Activated CD4-positive, alpha-beta memory T cell treated with anti-CD3 and anti-CD28 coated beads, Interleukin-2, amount 10 ng/mL, durations not matched to agents 7 days and 5 days (primary cell): ENCODE results near the gene ATM. TPM values are rescaled to one million over a fixed set of nuclear protein-coding genes. Genes with fewer than 3 reads are reported as not detected.
"Not testable (repeated sequence)": the region's sequence is repeated elsewhere in the genome, so short reads cannot be mapped to it uniquely, and the experiment has no call there.

Experiments
- CTCF ChIA-PET: fragments of 350-600 bp; sonication (Branson Sonifier 250); formaldehyde crosslinking; loops from one replicate; lab custom pipeline; 2021; ENCODE audit warnings: antibody characterized with exemption, inconsistent platforms; lab: Charles Lee
- POLR2A ChIA-PET: fragments of 350-600 bp; sonication (Branson Sonifier 250); formaldehyde crosslinking; loops from one replicate; lab custom pipeline; 2021; ENCODE audit warnings: antibody characterized with exemption; lab: Charles Lee
- DNase-seq: peaks from one replicate; pipeline ENCODE4 v3.0.0-alpha.2; 2020
- H3K27ac Mint-ChIP-seq: one replicate; pipeline ENCODE4 v1.8.0; 2021; ENCODE audit warnings: mild to moderate bottlenecking, mixed read lengths
- H3K27me3 Mint-ChIP-seq: one replicate; pipeline ENCODE4 v1.8.0; 2021; ENCODE audit warnings: mixed read lengths
- H3K36me3 Mint-ChIP-seq: one replicate; pipeline ENCODE4 v1.8.0; 2021; ENCODE audit warnings: low read depth, mixed read lengths
- H3K4me1 Mint-ChIP-seq: one replicate; pipeline ENCODE4 v1.8.0; 2021; ENCODE audit warnings: mixed read lengths
- H3K4me3 Mint-ChIP-seq: one replicate; pipeline ENCODE4 v1.8.0; 2021; ENCODE audit warnings: mild to moderate bottlenecking, mixed read lengths
- H3K9me3 Mint-ChIP-seq: one replicate; pipeline ENCODE4 v1.8.0; 2021; ENCODE audit warnings: mixed read lengths
- total RNA-seq, 2 experiments: library from RNA; stranded (reverse); gene quantifications; one replicate each; pipeline ENCODE4 v1.2.3, GENCODE V29; 2021

ATM gene
- total RNA-seq, 2 experiments from 2014 or later, result 130 to 144 TPM

DNA sequence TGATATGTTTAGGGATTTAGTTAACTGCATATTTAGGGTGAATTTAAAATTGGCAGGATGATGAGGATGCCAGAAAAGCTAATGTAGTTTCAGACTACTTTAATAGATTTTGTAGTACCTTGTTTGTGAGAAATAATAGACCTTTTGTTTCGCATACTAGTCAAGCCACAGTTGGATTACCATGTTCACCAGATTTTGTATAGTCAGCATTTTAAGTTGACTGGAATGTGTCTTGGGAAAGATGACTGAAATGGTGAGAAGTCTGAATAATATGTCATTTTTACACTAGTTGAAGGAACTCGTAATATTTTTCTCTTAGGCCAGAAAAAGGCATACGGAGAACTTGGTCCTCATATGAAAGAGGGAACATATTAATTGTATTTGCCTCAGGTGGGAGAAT, 23.4 kb downstream of the ATM start:
- DNase-seq, result no peak
- H3K4me3 Mint-ChIP-seq, result no peak overlapping the region
- no peaks in the 10 kb centered on the region for H3K9me3 Mint-ChIP-seq
- peaks cover 70% of the 10 kb centered on the region for H3K36me3 Mint-ChIP-seq
- ChIA-PET POLR2A (interaction anchor here (1.0 to 1.5 kb wide), 2 partner anchors 9 to 23 kb away, joined by 3 to 4 read pairs; partner anchors contain the start of gene ATM), CTCF (interaction anchor here (0.6 to 0.8 kb wide), 2 partner anchors 20 to 22 kb away, joined by 3 to 5 read pairs; no protein-coding TSS in a partner anchor)
- H3K4me1 Mint-ChIP-seq, result peaks cover 30% of the 10 kb centered on the region
- no peaks in the 10 kb centered on the region for H3K27me3 Mint-ChIP-seq
- H3K27ac Mint-ChIP-seq, result no peak overlapping the region

DNA sequence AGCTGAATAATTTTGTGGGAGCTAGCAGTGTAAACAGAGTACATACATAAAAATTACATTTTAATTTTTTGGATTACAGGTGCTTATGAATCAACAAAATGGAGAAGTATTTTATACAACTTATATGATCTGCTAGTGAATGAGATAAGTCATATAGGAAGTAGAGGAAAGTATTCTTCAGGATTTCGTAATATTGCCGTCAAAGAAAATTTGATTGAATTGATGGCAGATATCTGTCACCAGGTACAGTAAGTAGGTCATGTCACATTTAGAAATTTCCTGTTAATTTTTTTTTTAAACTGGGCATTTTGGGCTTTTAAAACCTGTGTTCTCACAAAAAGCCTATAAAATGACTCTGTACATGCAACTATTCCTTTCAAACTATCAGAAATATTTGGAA, 24.0 kb downstream of the ATM start:
- Mint-ChIP-seq H3K4me1 (peaks cover 24% of the 10 kb centered on the region), H3K27me3 (no peaks in the 10 kb centered on the region), H3K4me3 (no peak overlapping the region), H3K36me3 (peaks cover 71% of the 10 kb centered on the region), H3K9me3 (no peaks in the 10 kb centered on the region), H3K27ac (no peak overlapping the region)
- ChIA-PET POLR2A (interaction anchor here (1.0 to 1.2 kb wide), 2 partner anchors 23 to 62 kb away, joined by 3 to 4 read pairs; partner anchors contain the start of gene ATM), CTCF (no interaction called here)
- no peak for DNase-seq

DNA sequence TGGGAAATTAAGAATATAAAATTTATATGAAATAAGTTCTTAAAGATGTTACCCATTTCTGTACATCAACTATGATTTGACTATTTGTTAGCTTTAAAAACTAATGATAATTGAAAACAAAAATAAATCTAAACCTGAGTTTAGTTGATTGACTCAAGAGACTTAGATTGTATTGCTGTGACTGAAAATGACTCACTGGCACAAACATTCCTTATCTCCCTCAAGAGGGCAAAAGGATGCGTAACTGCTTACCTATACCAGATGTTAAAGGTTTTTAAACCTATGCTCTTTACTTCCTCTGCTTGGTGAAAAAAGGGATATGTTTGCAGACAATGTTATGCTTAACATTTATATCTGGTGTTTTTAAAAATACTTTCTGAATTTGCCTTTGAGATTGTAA, 30.3 kb downstream of the ATM start:
- peaks cover 70% of the 10 kb centered on the region for H3K36me3 Mint-ChIP-seq
- ChIA-PET POLR2A (interaction anchor here (0.7 to 1.2 kb wide), 2 partner anchors 16 to 32 kb away, joined by 4 to 5 read pairs; no protein-coding TSS in a partner anchor), CTCF (interaction anchor here (1.3 kb wide), 1 partner anchor 12 kb away, joined by 6 read pairs; no protein-coding TSS in a partner anchor)
- H3K4me3 Mint-ChIP-seq, result no peak overlapping the region
- H3K27me3 Mint-ChIP-seq, result no peaks in the 10 kb centered on the region
- H3K4me1 Mint-ChIP-seq, result peaks cover 11% of the 10 kb centered on the region
- no peak overlapping the region for H3K27ac Mint-ChIP-seq
- no peaks in the 10 kb centered on the region for H3K9me3 Mint-ChIP-seq
- DNase-seq, result no peak

DNA sequence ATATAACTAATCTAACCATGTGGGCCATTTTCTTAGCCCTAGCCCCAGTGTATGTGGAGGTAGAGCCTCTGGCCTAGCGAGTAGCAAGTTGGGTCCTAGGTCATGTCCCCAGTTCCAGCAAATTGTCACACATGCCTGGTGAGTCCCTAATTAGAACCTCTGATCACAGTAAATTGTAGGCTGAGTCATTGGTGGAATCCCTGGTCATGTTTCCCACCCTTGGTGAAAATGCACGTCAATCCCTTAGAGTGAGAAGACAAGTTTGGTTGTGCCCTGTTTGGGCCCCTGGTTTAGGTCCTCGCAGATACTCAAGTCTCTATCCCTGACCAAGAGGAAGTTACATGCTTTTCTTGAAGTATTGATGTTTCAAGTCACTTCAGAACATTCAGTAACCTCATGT, 46.7 kb downstream of the ATM start:
- Mint-ChIP-seq H3K4me3 (no peak overlapping the region), H3K27ac (no peak overlapping the region), H3K36me3 (peaks cover 56% of the 10 kb centered on the region), H3K27me3 (no peaks in the 10 kb centered on the region), H3K9me3 (peaks cover 12% of the 10 kb centered on the region), H3K4me1 (peaks cover 3% of the 10 kb centered on the region)
- POLR2A ChIA-PET, result no interaction called here
- CTCF ChIA-PET, result no interaction called here
- DNase-seq, result no peak

- peaks cover 22% of the 10 kb centered on the region for H3K9me3 Mint-ChIP-seq
- H3K27me3 Mint-ChIP-seq, H3K4me3 Mint-ChIP-seq, H3K4me1 Mint-ChIP-seq, H3K27ac Mint-ChIP-seq, CTCF ChIA-PET, POLR2A ChIA-PET, DNase-seq: not testable (repeated sequence)
- H3K36me3 Mint-ChIP-seq, result peaks cover 80% of the 10 kb centered on the region
These were observed 54.2 kb downstream of the ATM start for GRCh38 chr11:108276985-108277616.

DNA sequence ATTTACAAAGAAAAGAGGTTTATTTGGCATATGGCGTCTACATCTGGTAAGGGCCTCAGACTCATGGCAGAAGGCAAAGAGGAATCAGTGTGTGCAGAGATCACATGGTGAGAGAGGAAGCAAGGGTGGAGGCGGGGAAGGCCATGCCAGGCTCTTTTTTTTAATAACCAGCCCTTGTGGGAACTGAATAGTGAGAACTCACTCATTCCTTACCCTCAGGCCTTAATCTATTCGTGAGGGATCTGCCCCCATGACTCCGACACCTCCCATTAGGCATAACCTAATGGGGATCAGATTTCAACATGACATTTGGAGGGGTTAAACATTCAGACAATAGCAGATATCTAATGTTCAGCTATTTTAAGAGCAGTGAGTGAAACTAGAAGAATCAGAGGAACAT, 55.7 kb downstream of the ATM start:
- Mint-ChIP-seq H3K4me1 (peaks cover 5% of the 10 kb centered on the region), H3K27me3 (no peaks in the 10 kb centered on the region), H3K27ac (no peak overlapping the region), H3K36me3 (peaks cover 73% of the 10 kb centered on the region), H3K4me3 (no peak overlapping the region), H3K9me3 (peaks cover 21% of the 10 kb centered on the region)
- POLR2A ChIA-PET, result no interaction called here
- CTCF ChIA-PET, result interaction anchor here (0.5 kb wide), 1 partner anchor 703 kb away, joined by 3 read pairs; no protein-coding TSS in a partner anchor
- no peak for DNase-seq

DNA sequence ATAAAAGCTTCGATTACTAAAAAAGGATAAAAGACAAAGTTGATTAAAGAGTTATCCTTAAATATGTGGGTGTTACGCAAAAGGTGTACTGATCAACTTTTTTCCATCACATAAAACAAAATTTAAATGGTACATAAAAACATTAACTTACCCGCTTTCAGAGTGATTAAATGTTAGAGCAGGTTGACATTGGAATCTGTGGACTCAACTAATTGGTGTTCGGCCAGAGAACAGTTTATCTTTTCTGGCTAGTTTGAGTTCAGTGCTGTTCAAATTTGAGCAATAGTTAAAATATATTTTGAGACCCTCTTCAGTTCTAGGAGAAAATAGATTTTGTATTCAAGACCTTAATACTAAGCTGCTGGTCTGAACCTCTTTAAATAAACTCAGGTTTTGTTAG, 56.1 kb downstream of the ATM start:
- H3K27ac Mint-ChIP-seq, result no peak overlapping the region
- H3K9me3 Mint-ChIP-seq, result peaks cover 16% of the 10 kb centered on the region
- H3K27me3 Mint-ChIP-seq, result no peaks in the 10 kb centered on the region
- no peak overlapping the region for H3K4me3 Mint-ChIP-seq
- DNase-seq, result no peak
- CTCF ChIA-PET, result interaction anchor here (0.5 kb wide), 1 partner anchor 703 kb away, joined by 3 read pairs; no protein-coding TSS in a partner anchor
- peaks cover 72% of the 10 kb centered on the region for H3K36me3 Mint-ChIP-seq
- peaks cover 5% of the 10 kb centered on the region for H3K4me1 Mint-ChIP-seq
- POLR2A ChIA-PET, result no interaction called here

GRCh38 chr11:108286370-108286769, 63.5 kb downstream of the ATM start:
- H3K4me3 Mint-ChIP-seq, result no peak overlapping the region
- no peaks in the 10 kb centered on the region for H3K9me3 Mint-ChIP-seq
- DNase-seq, result no peak
- H3K27me3 Mint-ChIP-seq, result no peaks in the 10 kb centered on the region
- no peak overlapping the region for H3K27ac Mint-ChIP-seq
- ChIA-PET POLR2A (no interaction called here), CTCF (no interaction called here)
- H3K36me3 Mint-ChIP-seq, result peaks cover 56% of the 10 kb centered on the region
- H3K4me1 Mint-ChIP-seq, result no peaks in the 10 kb centered on the region

DNA sequence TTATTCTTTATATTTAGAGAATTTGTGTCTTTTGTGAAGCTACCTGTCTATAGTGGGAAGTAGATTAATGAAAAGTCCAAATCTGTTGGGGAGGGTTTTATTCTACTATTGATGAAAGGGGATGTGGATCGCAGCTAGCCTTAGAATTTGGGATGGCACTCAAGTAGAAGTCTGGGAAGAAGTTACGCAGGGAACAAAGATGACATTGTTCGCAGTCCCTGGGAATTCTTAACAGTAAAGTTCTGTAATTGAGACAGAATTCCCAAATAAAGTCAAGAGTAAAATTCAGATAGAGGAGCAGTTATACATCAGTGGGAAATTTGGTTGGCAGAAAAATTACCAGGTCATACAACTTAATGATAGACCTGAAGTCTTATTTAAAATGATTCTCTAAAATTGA, 64.1 kb downstream of the ATM start:
- ChIA-PET POLR2A (no interaction called here), CTCF (no interaction called here)
- no peak overlapping the region for H3K4me3 Mint-ChIP-seq
- DNase-seq, result no peak
- no peak overlapping the region for H3K27ac Mint-ChIP-seq
- H3K36me3 Mint-ChIP-seq, result peaks cover 60% of the 10 kb centered on the region
- H3K9me3 Mint-ChIP-seq, result no peaks in the 10 kb centered on the region
- H3K27me3 Mint-ChIP-seq, result no peaks in the 10 kb centered on the region
- H3K4me1 Mint-ChIP-seq, result no peaks in the 10 kb centered on the region

DNA sequence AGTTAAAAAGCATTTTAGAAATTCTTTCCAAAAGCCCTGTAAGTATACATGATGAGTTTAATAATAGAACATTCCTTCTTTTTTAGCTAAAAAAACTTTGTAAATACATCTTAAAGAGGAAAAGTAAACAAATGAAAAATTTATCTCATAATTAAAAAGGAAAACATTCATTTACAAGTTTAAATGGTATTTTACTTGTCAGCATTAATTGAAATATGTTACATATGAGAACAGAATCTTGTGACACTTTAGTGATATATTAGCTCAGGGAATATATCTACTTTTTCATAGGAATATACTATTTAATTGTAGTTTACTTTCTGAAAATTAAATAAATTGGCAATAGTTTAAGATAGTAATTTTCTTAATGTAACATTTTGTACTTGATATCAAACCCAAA, 66.2 kb downstream of the ATM start:
- peaks cover 53% of the 10 kb centered on the region for H3K36me3 Mint-ChIP-seq
- H3K27ac Mint-ChIP-seq, H3K4me3 Mint-ChIP-seq, H3K4me1 Mint-ChIP-seq, H3K27me3 Mint-ChIP-seq, CTCF ChIA-PET, DNase-seq, H3K9me3 Mint-ChIP-seq, POLR2A ChIA-PET: not testable (repeated sequence)

- no peaks in the 10 kb centered on the region for H3K9me3 Mint-ChIP-seq
- peaks cover 52% of the 10 kb centered on the region for H3K36me3 Mint-ChIP-seq
- H3K4me1 Mint-ChIP-seq, result no peaks in the 10 kb centered on the region
- DNase-seq, result no peak
- ChIA-PET POLR2A (no interaction called here), CTCF (no interaction called here)
- H3K27ac Mint-ChIP-seq, result no peak overlapping the region
- H3K27me3 Mint-ChIP-seq, result no peaks in the 10 kb centered on the region
- H3K4me3 Mint-ChIP-seq, result no peak overlapping the region
These were observed 66.8 kb downstream of the ATM start for GRCh38 chr11:108289699-108290098.

GRCh38 chr11:108293229-108293628, 70.4 kb downstream of the ATM start:
- Mint-ChIP-seq H3K27ac (no peak overlapping the region), H3K4me1 (no peaks in the 10 kb centered on the region), H3K36me3 (peaks cover 33% of the 10 kb centered on the region), H3K4me3 (no peak overlapping the region), H3K9me3 (no peaks in the 10 kb centered on the region), H3K27me3 (no peaks in the 10 kb centered on the region)
- no peak for DNase-seq
- ChIA-PET CTCF (no interaction called here), POLR2A (no interaction called here)

GRCh38 chr11:108302121-108302785, 79.4 kb downstream of the ATM start:
- no peak overlapping the region for H3K27ac Mint-ChIP-seq
- peaks cover 11% of the 10 kb centered on the region for H3K4me1 Mint-ChIP-seq
- no peaks in the 10 kb centered on the region for H3K27me3 Mint-ChIP-seq
- peaks cover 69% of the 10 kb centered on the region for H3K36me3 Mint-ChIP-seq
- no peak for DNase-seq
- ChIA-PET POLR2A (interaction anchor here (1.2 to 2.3 kb wide), 2 partner anchors 25 to 79 kb away, joined by 3 to 10 read pairs; partner anchors contain the start of genes ATM and NPAT), CTCF (no interaction called here)
- H3K4me3 Mint-ChIP-seq, result no peak overlapping the region
- H3K9me3 Mint-ChIP-seq, result no peaks in the 10 kb centered on the region
